ENCODE data around the gene ACKR3. TPM values are rescaled to one million over a fixed set of nuclear protein-coding genes. Genes with fewer than 3 reads are reported as not detected.

Gene ACKR3
- total and polyA plus RNA-seq, 9 donors = 4.6 to 22.7 (median 7.9) TPM

DNA sequence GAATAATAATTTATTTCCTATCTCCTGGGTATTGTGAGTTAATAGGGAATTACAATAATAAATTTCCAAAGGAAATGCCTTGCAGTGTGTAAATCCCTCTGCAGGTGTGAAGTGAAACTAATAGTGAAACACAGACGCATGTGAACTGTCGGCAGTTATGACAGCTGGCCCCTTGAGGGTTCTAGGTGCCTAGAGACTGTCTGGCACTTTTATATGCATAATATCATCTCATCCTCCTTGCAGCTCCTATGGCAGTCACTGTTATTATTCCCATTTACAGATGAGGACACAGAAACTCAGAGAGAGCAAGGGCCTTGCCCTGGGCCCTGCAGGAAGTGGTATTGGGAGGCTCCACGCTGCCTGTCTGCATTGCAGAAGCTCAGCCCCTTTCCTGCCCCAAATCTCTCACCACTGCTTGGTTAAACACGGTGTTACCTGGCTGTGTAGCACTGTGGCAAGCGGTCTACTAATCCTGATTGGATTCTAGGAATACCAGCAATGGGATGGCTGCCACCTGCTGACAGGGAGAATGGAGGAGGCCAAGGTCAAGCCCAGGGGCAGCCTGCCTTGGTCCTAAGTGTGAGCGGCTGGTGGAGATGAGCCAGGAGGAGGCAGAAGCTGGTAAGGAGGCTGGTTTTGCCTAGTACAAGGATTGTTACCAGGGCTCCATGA is 32.8 kb upstream of the ACKR3 start:
- no peaks in the 10 kb centered on the region for H3K9me3 ChIP-seq
- no peak overlapping the region for H3K4me3 ChIP-seq
- no peak for DNase-seq
- H3K36me3 ChIP-seq = no peaks in the 10 kb centered on the region
- H3K27me3 ChIP-seq = no peaks in the 10 kb centered on the region
- H3K27ac ChIP-seq = no peak overlapping the region
- 75 to 82% (median 80%) methylated on average over 6 of the region's 6 CpGs for WGBS, 3 donors
- intact Hi-C loops (cut with DNase I) = no loop called here
- H3K4me1 ChIP-seq (ENCODE audit: insufficient read depth) = peaks cover 4% of the 10 kb centered on the region
- TF ChIP-seq POLR2A (IDR thresholded peaks at IDR 0.05) (no peak), EP300 (IDR thresholded peaks at IDR 0.05) (no peak)
- TF ChIP-seq, protein P1, sequence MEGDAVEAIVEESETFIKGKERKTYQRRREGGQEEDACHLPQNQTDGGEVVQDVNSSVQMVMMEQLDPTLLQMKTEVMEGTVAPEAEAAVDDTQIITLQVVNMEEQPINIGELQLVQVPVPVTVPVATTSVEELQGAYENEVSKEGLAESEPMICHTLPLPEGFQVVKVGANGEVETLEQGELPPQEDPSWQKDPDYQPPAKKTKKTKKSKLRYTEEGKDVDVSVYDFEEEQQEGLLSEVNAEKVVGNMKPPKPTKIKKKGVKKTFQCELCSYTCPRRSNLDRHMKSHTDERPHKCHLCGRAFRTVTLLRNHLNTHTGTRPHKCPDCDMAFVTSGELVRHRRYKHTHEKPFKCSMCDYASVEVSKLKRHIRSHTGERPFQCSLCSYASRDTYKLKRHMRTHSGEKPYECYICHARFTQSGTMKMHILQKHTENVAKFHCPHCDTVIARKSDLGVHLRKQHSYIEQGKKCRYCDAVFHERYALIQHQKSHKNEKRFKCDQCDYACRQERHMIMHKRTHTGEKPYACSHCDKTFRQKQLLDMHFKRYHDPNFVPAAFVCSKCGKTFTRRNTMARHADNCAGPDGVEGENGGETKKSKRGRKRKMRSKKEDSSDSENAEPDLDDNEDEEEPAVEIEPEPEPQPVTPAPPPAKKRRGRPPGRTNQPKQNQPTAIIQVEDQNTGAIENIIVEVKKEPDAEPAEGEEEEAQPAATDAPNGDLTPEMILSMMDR (IDR thresholded peaks at IDR 0.05) = no peak

DNA sequence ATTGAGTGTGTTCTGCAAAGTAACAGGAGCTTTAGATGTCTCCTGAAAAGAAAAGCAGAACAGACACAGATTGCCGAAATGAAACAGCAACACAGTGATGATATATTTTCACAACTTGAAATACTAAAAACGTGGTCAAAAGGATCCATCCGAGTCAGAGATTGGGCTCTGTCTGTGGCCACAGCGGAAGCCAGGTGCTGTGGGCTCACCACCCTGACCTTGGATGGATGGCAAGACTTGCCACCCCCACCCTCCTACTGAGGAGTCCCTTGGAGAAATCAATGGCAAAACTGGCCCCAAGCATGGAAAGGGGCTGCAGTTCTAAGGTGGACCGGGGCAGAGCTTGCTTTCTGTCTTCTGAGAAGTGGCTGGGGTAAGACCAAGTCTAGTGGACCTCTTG is 31.4 kb upstream of the ACKR3 start:
- Histone ChIP-seq H3K27me3 (no peaks in the 10 kb centered on the region), H3K36me3 (no peaks in the 10 kb centered on the region), H3K27ac (no peak overlapping the region), H3K4me3 (no peak overlapping the region), H3K4me1 (ENCODE audit: insufficient read depth) (peaks cover 4% of the 10 kb centered on the region), H3K9me3 (no peaks in the 10 kb centered on the region)
- TF ChIP-seq EP300 (IDR thresholded peaks at IDR 0.05) (no peak), POLR2A (IDR thresholded peaks at IDR 0.05) (no peak)
- TF ChIP-seq, protein P1 (IDR thresholded peaks at IDR 0.05) = no peak
- no peak for DNase-seq
- 28 to 41% (median 39%) methylated on average over 5 of the region's 5 CpGs for WGBS, 3 donors
- intact Hi-C loops (cut with DNase I) = no loop called here

DNA sequence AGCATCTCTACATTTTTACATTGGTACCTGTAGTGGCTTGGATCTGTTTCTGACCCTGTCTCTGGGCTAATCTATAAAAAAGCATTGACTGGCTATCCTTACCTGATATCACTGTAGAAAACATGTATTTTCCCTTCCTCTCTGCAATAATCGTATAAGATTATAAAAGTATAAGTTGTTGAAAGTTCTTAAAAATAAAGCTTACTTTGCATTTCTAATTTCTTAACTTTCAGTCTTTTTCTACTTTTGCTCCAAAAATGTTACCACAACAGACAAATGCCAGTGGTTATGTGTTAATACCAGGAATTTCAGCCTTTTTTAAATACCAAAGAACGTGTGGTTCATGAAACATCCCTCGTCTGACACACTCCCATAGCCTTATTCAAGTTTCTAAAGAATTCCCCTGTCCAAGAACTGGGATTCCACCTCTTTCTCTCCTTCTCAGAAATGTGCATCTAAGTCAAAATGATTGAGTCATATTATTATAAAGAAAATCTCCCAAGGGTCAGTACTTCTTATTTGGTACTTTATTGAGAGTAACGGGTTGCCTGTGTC is 28.5 kb upstream of the ACKR3 start:
- intact Hi-C loops (cut with DNase I) = no loop called here
- Histone ChIP-seq H3K27ac (no peak overlapping the region), H3K36me3 (no peaks in the 10 kb centered on the region), H3K4me1 (ENCODE audit: insufficient read depth) (peaks cover 4% of the 10 kb centered on the region), H3K27me3 (no peaks in the 10 kb centered on the region), H3K9me3 (no peaks in the 10 kb centered on the region), H3K4me3 (no peak overlapping the region)
- DNase-seq = no peak
- TF ChIP-seq EP300 (IDR thresholded peaks at IDR 0.05) (no peak), POLR2A (IDR thresholded peaks at IDR 0.05) (no peak)
- TF ChIP-seq, protein P1 (IDR thresholded peaks at IDR 0.05) = no peak
- 48 to 63% (median 54%) methylated on average over 4 of the region's 4 CpGs for WGBS, 3 donors

DNA sequence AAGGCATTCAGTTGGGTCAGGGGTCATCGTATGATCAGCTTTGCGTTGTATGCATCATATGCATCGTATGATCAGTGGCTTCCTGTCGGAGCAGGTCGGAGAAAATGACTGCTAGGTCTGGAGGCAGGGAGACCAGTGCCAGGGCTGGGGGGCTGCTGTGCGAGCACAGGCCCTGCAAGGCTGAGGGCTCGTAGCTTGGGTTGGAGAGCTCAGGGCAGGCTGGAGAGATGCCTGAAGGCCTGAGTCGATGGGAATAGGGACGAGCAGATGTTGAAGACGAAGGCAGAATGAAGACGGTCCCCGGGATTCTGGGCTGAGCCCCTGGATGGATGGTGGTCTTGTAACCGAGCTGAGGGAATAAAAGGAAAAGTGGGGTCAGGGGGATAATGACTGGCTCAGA is 25.3 kb upstream of the ACKR3 start:
- Histone ChIP-seq H3K4me1 (ENCODE audit: insufficient read depth) (no peaks in the 10 kb centered on the region), H3K27me3 (no peaks in the 10 kb centered on the region), H3K36me3 (no peaks in the 10 kb centered on the region), H3K9me3 (no peaks in the 10 kb centered on the region), H3K4me3 (no peak overlapping the region), H3K27ac (no peak overlapping the region)
- TF ChIP-seq POLR2A (IDR thresholded peaks at IDR 0.05) (no peak), EP300 (IDR thresholded peaks at IDR 0.05) (no peak)
- 95 to 97% (median 96%) methylated on average over 13 of the region's 13 CpGs for WGBS, 3 donors
- DNase-seq = no peak
- intact Hi-C loops (cut with DNase I) = no loop called here

DNA sequence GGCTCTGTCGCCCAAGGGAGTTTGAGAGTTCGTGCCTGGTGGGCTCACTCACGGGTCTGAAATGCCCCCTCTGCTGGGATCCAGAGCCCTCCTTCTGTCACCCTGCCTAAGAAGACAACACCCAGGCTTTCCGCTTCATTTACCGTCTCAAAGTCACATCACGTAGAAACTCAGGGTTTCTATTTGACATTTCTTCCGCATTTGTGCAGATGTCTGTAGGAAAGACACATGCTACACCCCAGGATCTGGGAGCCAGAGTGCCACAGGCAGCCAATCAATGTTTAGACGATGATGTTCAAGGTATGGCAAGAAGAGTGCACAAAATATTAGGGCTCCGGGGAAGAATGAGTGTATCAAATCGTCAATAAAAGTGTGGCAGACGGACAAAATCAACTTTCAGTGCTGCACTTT is 24.4 kb upstream of the ACKR3 start:
- 92 to 95% (median 95%) methylated on average over 11 of the region's 11 CpGs for WGBS, 3 donors
- H3K9me3 ChIP-seq = no peaks in the 10 kb centered on the region
- H3K27ac ChIP-seq = no peak overlapping the region
- no peak for DNase-seq
- no peaks in the 10 kb centered on the region for H3K27me3 ChIP-seq
- H3K4me1 ChIP-seq (ENCODE audit: insufficient read depth) = no peaks in the 10 kb centered on the region
- no peak overlapping the region for H3K4me3 ChIP-seq
- intact Hi-C loops (cut with DNase I) = no loop called here
- no peaks in the 10 kb centered on the region for H3K36me3 ChIP-seq
- no peak for TF ChIP-seq EP300 (IDR thresholded peaks at IDR 0.05)
- no peak for TF ChIP-seq POLR2A (IDR thresholded peaks at IDR 0.05)
- TF ChIP-seq, protein P1 (IDR thresholded peaks at IDR 0.05) = no peak

Data from ovary (tissue), 9 donors.